GM12878 (cell line): ENCODE results near the gene TBX10. TPM values are rescaled to one million over a fixed set of nuclear protein-coding genes. Genes with fewer than 3 reads are reported as not detected.

Experiments used
- ATAC-seq: fragments of 200-7000 bp; cut with Tn5 transposase; 3 replicates; pipeline ENCODE4 v1.9.1; 2020; ENCODE audit warnings: mild to moderate bottlenecking, moderate library complexity
- BruUV-seq: library from RNA; stranded (reverse); fragments of 400-500 nt; replicated peaks from 2 replicates; lab custom pipeline; 2021; lab: Mats Ljungman, UMichigan
- CTCF ChIA-PET: fragments of 300-600 bp; sonication (Branson Sonifier 250); formaldehyde crosslinking; extraction: SDS; loops from one replicate; lab custom pipeline; 2021; ENCODE audit warnings: inconsistent platforms; lab: Yijun Ruan, JAX
- POLR2A ChIA-PET: fragments of 350-600 bp; formaldehyde crosslinking; extraction: SDS; loops from one replicate; lab custom pipeline; 2021; ENCODE audit warnings: inconsistent platforms; lab: Charles Lee
- RAD21 ChIA-PET: fragments of 300-600 bp; sonication (Branson Sonifier 250); formaldehyde crosslinking; loops from one replicate; lab custom pipeline; 2023; ENCODE audit warnings: antibody characterized with exemption; ENCODE audit not compliant: unreplicated experiment; lab: Charles Lee
- SMC1A ChIA-PET: fragments of 300-600 bp; sonication (Branson Sonifier 250); formaldehyde crosslinking; loops from one replicate; lab custom pipeline; 2023; ENCODE audit not compliant: unreplicated experiment, uncharacterized antibody; lab: Charles Lee
- DNase-seq: peaks from one replicate; pipeline ENCODE4 v3.0.0-alpha.2; 2011; ENCODE audit warnings: low read depth, low spot score
- FAIRE-seq: peaks from 3 replicates; lab custom pipeline; 2011; peaks lifted over from hg19 to GRCh38; lab: Jason Lieb, UNC
- H2AFZ ChIP-seq: 2 replicates; pipeline ENCODE4 v1.6.0; 2011; ENCODE audit warnings: low read depth, low read length, control low read depth; ENCODE audit not compliant: control insufficient read depth
- H3K27ac ChIP-seq: 2 replicates; pipeline ENCODE4 v1.5.1; 2011; ENCODE audit warnings: control low read depth; ENCODE audit not compliant: control insufficient read depth, insufficient read depth
- H3K27me3 ChIP-seq, 2 experiments: replicated peaks in 1 of 2; 2 replicates each; pipeline versions ENCODE4 v1.6.0 to v1.6.1; 2011; ENCODE audit warnings: low read length in 1 of 2; ENCODE audit not compliant: control insufficient read depth in 2 of 2, insufficient read depth in 2 of 2
- H3K36me3 ChIP-seq, 2 experiments: 2 replicates each; pipeline ENCODE4 v1.5.1; 2011; ENCODE audit warnings: low read length in 1 of 2; ENCODE audit not compliant: control insufficient read depth in 2 of 2, insufficient read depth in 2 of 2
- H3K4me1 ChIP-seq: 2 replicates; pipeline ENCODE4 v1.6.1; 2011; ENCODE audit warnings: mild to moderate bottlenecking, low read length, moderate library complexity, mixed read lengths; ENCODE audit not compliant: control insufficient read depth, insufficient read depth
- H3K4me2 ChIP-seq: 2 replicates; pipeline ENCODE4 v1.6.0; 2011; ENCODE audit warnings: control low read depth; ENCODE audit not compliant: control insufficient read depth, insufficient read depth
- H3K4me3 ChIP-seq: fragments of 200-600 bp; sonication (generic); 2 replicates; pipeline ENCODE4 v1.5.1; 2016
- H3K79me2 ChIP-seq: 2 replicates; pipeline ENCODE4 v1.6.0; 2011; ENCODE audit warnings: low read length; ENCODE audit not compliant: control insufficient read depth, insufficient read depth
- H3K9ac ChIP-seq: 2 replicates; pipeline ENCODE4 v1.8.0; 2011; ENCODE audit warnings: low read length, control low read depth, mixed read lengths; ENCODE audit not compliant: control insufficient read depth, insufficient read depth
- H3K9me3 ChIP-seq: replicated peaks from 3 replicates; pipeline ENCODE4 v1.5.1; 2011; ENCODE audit warnings: mild to moderate bottlenecking, low read length; ENCODE audit not compliant: control insufficient read depth, insufficient read depth
- H4K20me1 ChIP-seq: 2 replicates; pipeline ENCODE4 v1.6.0; 2011; ENCODE audit not compliant: control insufficient read depth, insufficient read depth
- ATF7 ChIP-seq: fragments of 450-650 bp; IDR thresholded peaks from 2 replicates; pipeline ENCODE4 v1.6.1; 2016; ENCODE audit warnings: low read depth, mild to moderate bottlenecking
- BCL11A ChIP-seq: IDR thresholded peaks from 2 replicates; pipeline ENCODE4 v1.6.1; 2011; ENCODE audit warnings: low read depth, low read length
- CEBPZ ChIP-seq: fragments of 150-350 bp; IDR thresholded peaks from 2 replicates; pipeline ENCODE4 v1.6.1; 2016; ENCODE audit warnings: low read depth, low read length
- CHD1 ChIP-seq: IDR thresholded peaks from 2 replicates; pipeline ENCODE4 v1.6.1; 2012; ENCODE audit warnings: low read depth, low read length, improper control_type of control experiment
- CREM ChIP-seq: IDR thresholded peaks from 2 replicates; pipeline ENCODE4 v1.6.1; 2014; ENCODE audit warnings: antibody characterized with exemption, low read depth
- EED ChIP-seq: sonication (generic); IDR thresholded peaks from 2 replicates; pipeline ENCODE4 v1.6.1; 2016; ENCODE audit warnings: antibody characterized with exemption, low read depth
- ETV6 ChIP-seq, 2 experiments: fragments of 450-650 bp in 1 of 2; IDR thresholded peaks in 1 of 2; conservative IDR thresholded peaks in 1 of 2; 2 replicates each; pipeline ENCODE4 v1.6.1; 2014; ENCODE audit warnings: antibody characterized with exemption in 1 of 2, borderline replicate concordance in 1 of 2, low read depth in 1 of 2, mild to moderate bottlenecking in 1 of 2, moderate library complexity in 1 of 2
- GABPA ChIP-seq: IDR thresholded peaks from 2 replicates; pipeline ENCODE4 v1.6.1; 2014; ENCODE audit warnings: antibody characterized with exemption, low read depth, mild to moderate bottlenecking, inconsistent platforms
- IRF4 ChIP-seq: IDR thresholded peaks from 2 replicates; pipeline ENCODE4 v1.6.1; 2011; ENCODE audit warnings: low read depth, low read length
- JUNB ChIP-seq: IDR thresholded peaks from 2 replicates; pipeline ENCODE4 v1.6.1; 2016; ENCODE audit warnings: antibody characterized with exemption, mild to moderate bottlenecking
- NBN ChIP-seq: fragments of 450-650 bp; IDR thresholded peaks from 2 replicates; pipeline ENCODE4 v1.6.1; 2016
- NFIC ChIP-seq: IDR thresholded peaks from 2 replicates; pipeline ENCODE4 v1.6.1; 2012; ENCODE audit warnings: low read depth, mild to moderate bottlenecking, inconsistent platforms, low read length, moderate library complexity
- PKNOX1 ChIP-seq: fragments of 450-650 bp; IDR thresholded peaks from 2 replicates; pipeline ENCODE4 v1.6.1; 2016; ENCODE audit warnings: mild to moderate bottlenecking
- POLR2AphosphoS5 ChIP-seq: IDR thresholded peaks from 2 replicates; pipeline ENCODE4 v1.6.1; 2011; ENCODE audit warnings: mild to moderate bottlenecking, low read length, inconsistent platforms
- SKIL ChIP-seq: fragments of 450-650 bp; IDR thresholded peaks from 2 replicates; pipeline ENCODE4 v1.6.1; 2017; ENCODE audit warnings: mild to moderate bottlenecking, low read depth, inconsistent platforms; ENCODE audit not compliant: poor library complexity, severe bottlenecking
- SP1 ChIP-seq: IDR thresholded peaks from one replicate; pipeline ENCODE4 v1.6.1; 2011; ENCODE audit warnings: low read depth, low read length
- SPI1 ChIP-seq: IDR thresholded peaks from 2 replicates; pipeline ENCODE4 v1.6.1; 2011; ENCODE audit warnings: low read depth, mild to moderate bottlenecking, low read length, moderate library complexity, borderline replicate concordance; ENCODE audit not compliant: insufficient read depth
- ZNF622 ChIP-seq: fragments of 450-650 bp; IDR thresholded peaks from 2 replicates; pipeline ENCODE4 v1.6.1; 2017; ENCODE audit warnings: mild to moderate bottlenecking, inconsistent platforms
- WGBS: methylation state at CpG from one replicate; pipeline ENCODE4 v1.1.6; 2016; ENCODE audit warnings: low lambda C conversion rate; ENCODE audit not compliant: insufficient replicate concordance, insufficient coverage; ENCODE audit errors: missing lambda C conversion rate; 5-methylcytosine and 5-hydroxymethylcytosine counted together
- in situ Hi-C: fragments of 300-500 bp; cut with MboI; formaldehyde crosslinking; loops from 9 replicates; pipeline ENCODE4 v1.14.3; 2018; ENCODE audit warnings: mixed read lengths
- intact Hi-C: fragments of 100-400 bp; cut with micrococcal nuclease; formaldehyde crosslinking; loops from one replicate; pipeline ENCODE4 v1.14.2; 2022; ENCODE audit not compliant: unreplicated experiment
- polyA plus RNA-seq, 11 experiments: library from polyadenylated mRNA; depleted of rRNA in 4 of 11; unstranded in 6 of 11; stranded (reverse) in 5 of 11; fragments of >200 nt; fragmentation: Nextera tagmentation in 4 of 11; fragmentation: Illumina TruSeq in 1 of 11; extraction: Ambion mirVana in 4 of 11; extraction: Trizol in 1 of 11; gene quantifications; 1 replicate in 1 of 11; 2 replicates in 10 of 11; pipeline versions ENCODE4 v1.2.1 to v1.2.3, GENCODE V29; 2011 to 2016; ENCODE audit warnings: inconsistent platforms in 2 of 11, missing spikeins in 2 of 11, low read depth in 1 of 11
- total RNA-seq, 4 experiments: library from RNA; depleted of rRNA in 3 of 4; stranded (reverse); fragments of >200 nt in 3 of 4; fragmentation: Illumina TruSeq in 1 of 4; extraction: Trizol in 1 of 4; gene quantifications; 2 replicates each; pipeline versions ENCODE4 v1.2.1 to v1.2.3, GENCODE V29; 2013 to 2021

TBX10 gene
- total and polyA plus RNA-seq, 10 of the 15 experiments (the other 5 are each of a cell fraction or from before 2014, with no cell fraction given) = 0.10 to 0.44 (median 0.20) TPM; not detected in 4

GRCh38 chr11:67656278-67656922 is 16.8 kb upstream of the TBX10 start:
- Histone ChIP-seq H3K4me1 (peaks cover 29% of the 10 kb centered on the region), H3K79me2 (no peaks in the 10 kb centered on the region), H3K27ac (peak overlapping the region; percentile 71), H3K36me3 (no peaks in the 10 kb centered on the region), H2AFZ (no peak overlapping the region), H3K27me3 (no peaks in the 10 kb centered on the region), H3K4me3 (peak overlapping the region; percentile 14; the same call in 1 of the 2 replicates), H4K20me1 (no peaks in the 10 kb centered on the region), H3K9me3 (peaks cover 8% of the 10 kb centered on the region), H3K9ac (no peak overlapping the region), H3K4me2 (peak overlapping the region; percentile 45; the same call in 1 of the 2 replicates)
- ChIA-PET POLR2A (interaction anchor here (0.7 to 1.3 kb wide), 2 partner anchors 10 to 1758 kb away, joined by 3 to 4 read pairs; no protein-coding TSS in a partner anchor), SMC1A (interaction anchor here (0.7 to 6.3 kb wide), 5 partner anchors 9 to 140 kb away, joined by 3 to 69 read pairs (median 3); partner anchors contain the start of genes ACY3 and NUDT8), CTCF (interaction anchor here (0.6 to 7.7 kb wide), 8 partner anchors 10 to 220 kb away, joined by 3 to 132 read pairs (median 4); partner anchors contain the start of genes ACY3 and NUDT8), RAD21 (no interaction called here)
- in situ Hi-C loops (no loop called here), intact Hi-C loops (no loop called here)
- 92% methylated on average over 4 of the region's 4 CpGs for WGBS
- FAIRE-seq = peak; percentile 89
- BruUV-seq = no TSS peak
- ATAC-seq = peak; percentile 36; the same call in 2 of the 3 replicates
- peak; percentile 49 for DNase-seq
- TF ChIP-seq SKIL (peak; percentile 87), SP1 (peak; percentile 26), JUNB (peak; percentile 86), CREM (peak; percentile 52), ETV6 (conservative IDR thresholded peaks at IDR 0.05 in 1 of 2, IDR thresholded peaks at IDR 0.05 in 1 of 2; ENCODE audit: borderline replicate concordance in 1 of 2, low read depth in 1 of 2) (peak in 1 of 2 experiments; percentile 89; a peak in 2 of 4 replicates), ZNF622 (no peak), EED (peak; percentile 36), CEBPZ (peak; percentile 49; the same call in 1 of the 2 replicates), SPI1 (peak; percentile 72; the same call in 1 of the 2 replicates), ATF7 (0 out of 2 replicates have a peak, but pooled peaks have one; percentile 26), POLR2AphosphoS5 (no peak), BCL11A (peak; percentile 65; the same call in 1 of the 2 replicates), NFIC (peak; percentile 61; the same call in 1 of the 2 replicates), NBN (0 out of 2 replicates have a peak, but pooled peaks have one; percentile 20), IRF4 (peak; percentile 38; the same call in 1 of the 2 replicates), PKNOX1 (no peak), CHD1 (0 out of 2 replicates have a peak, but pooled peaks have one; percentile 71), GABPA (0 out of 2 replicates have a peak, but pooled peaks have one; percentile 33)
